Measurements from ENCODE around the gene NMNAT2. TPM values are rescaled to one million over a fixed set of nuclear protein-coding genes. Genes with fewer than 3 reads are reported as not detected.

The NMNAT2 gene
- total RNA-seq, 2 donors from 2014 or later: 1.0 to 1.3 TPM

DNA sequence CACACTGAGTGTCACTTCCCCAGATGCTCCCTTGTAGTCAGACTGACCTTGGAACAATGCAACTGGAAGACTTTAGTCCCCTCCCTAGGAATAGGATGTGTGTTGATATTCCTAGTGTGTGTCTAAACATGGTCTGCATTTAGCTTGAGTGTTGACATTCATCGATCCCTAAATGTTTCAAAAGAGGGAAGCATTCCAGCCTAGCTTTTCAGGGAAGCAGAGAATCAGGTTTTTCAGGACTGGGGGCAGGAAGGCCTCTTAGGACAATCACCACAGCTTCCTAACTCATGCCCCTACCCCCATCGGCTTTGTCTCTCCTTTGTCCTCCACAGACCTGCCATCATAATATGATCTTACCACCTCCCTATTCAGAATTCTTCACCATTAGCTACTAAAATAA lies 43.4 kb downstream of the NMNAT2 start:
- H3K4me1 ChIP-seq: no peaks in the 10 kb centered on the region
- no peaks in the 10 kb centered on the region for H3K36me3 ChIP-seq (replicated peaks in 1 of 2; ENCODE audit: insufficient read depth in 1 of 2, low read depth in 2 of 2)
- DNase-seq (peak in 1 of 4 donors; percentile 3), ATAC-seq (peak; percentile 21)
- no peak overlapping the region for H3K27ac ChIP-seq
- 37 to 39% methylated on average over 2 of the region's 2 CpGs for WGBS, 2 donors
- H3K9me3 ChIP-seq: no peaks in the 10 kb centered on the region
- H3K4me3 ChIP-seq: no peak overlapping the region
- intact Hi-C loops (cut with DNase I): no loop called here
- TF ChIP-seq, protein P1, sequence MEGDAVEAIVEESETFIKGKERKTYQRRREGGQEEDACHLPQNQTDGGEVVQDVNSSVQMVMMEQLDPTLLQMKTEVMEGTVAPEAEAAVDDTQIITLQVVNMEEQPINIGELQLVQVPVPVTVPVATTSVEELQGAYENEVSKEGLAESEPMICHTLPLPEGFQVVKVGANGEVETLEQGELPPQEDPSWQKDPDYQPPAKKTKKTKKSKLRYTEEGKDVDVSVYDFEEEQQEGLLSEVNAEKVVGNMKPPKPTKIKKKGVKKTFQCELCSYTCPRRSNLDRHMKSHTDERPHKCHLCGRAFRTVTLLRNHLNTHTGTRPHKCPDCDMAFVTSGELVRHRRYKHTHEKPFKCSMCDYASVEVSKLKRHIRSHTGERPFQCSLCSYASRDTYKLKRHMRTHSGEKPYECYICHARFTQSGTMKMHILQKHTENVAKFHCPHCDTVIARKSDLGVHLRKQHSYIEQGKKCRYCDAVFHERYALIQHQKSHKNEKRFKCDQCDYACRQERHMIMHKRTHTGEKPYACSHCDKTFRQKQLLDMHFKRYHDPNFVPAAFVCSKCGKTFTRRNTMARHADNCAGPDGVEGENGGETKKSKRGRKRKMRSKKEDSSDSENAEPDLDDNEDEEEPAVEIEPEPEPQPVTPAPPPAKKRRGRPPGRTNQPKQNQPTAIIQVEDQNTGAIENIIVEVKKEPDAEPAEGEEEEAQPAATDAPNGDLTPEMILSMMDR (IDR thresholded peaks at IDR 0.05): no peak
- TF ChIP-seq POLR2A (IDR thresholded peaks at IDR 0.05): no peak
- no peaks in the 10 kb centered on the region for H3K27me3 ChIP-seq

DNA sequence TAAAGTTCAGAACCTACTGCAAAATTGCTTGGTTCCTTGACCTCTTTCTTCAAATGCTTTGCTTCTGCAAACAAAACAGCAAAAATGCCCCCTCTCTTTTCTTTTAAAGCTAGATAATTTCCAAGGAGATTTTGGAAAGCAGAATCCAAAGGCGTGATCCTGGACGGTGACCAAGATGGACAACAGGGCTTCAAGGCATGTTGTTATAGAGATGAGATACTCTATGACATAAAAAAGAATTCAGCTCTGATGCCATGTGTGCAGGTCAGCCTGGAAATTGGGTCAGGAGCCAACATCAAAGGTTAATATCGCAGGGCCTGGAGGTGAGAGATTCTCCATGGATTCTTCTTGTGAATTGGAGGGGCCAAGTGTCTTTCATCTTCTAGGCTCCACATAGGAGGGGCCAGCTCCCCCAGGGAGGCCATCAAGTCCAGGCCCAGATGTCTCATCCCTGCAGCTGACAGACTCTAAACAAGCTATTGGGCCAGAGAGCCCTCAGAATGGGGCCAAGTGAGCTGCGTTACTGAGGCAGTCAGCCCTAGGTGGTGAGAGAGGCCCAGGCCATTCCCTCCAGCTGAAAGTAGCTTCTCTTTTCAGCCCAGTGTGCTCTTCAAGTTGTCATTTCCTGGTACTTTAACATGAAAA lies 45.5 kb downstream of the NMNAT2 start:
- DNase-seq (no peak), ATAC-seq (no peak)
- Histone ChIP-seq H3K36me3 (replicated peaks in 1 of 2; ENCODE audit: insufficient read depth in 1 of 2, low read depth in 2 of 2) (no peaks in the 10 kb centered on the region), H3K4me1 (no peaks in the 10 kb centered on the region), H3K9me3 (no peaks in the 10 kb centered on the region), H3K27ac (no peak overlapping the region), H3K4me3 (no peak overlapping the region), H3K27me3 (no peaks in the 10 kb centered on the region)
- TF ChIP-seq POLR2A (IDR thresholded peaks at IDR 0.05): no peak
- TF ChIP-seq, protein P1 (IDR thresholded peaks at IDR 0.05): no peak
- intact Hi-C loops (cut with DNase I): no loop called here
- 79 to 88% methylated on average over 4 of the region's 4 CpGs for WGBS, 2 donors

DNA sequence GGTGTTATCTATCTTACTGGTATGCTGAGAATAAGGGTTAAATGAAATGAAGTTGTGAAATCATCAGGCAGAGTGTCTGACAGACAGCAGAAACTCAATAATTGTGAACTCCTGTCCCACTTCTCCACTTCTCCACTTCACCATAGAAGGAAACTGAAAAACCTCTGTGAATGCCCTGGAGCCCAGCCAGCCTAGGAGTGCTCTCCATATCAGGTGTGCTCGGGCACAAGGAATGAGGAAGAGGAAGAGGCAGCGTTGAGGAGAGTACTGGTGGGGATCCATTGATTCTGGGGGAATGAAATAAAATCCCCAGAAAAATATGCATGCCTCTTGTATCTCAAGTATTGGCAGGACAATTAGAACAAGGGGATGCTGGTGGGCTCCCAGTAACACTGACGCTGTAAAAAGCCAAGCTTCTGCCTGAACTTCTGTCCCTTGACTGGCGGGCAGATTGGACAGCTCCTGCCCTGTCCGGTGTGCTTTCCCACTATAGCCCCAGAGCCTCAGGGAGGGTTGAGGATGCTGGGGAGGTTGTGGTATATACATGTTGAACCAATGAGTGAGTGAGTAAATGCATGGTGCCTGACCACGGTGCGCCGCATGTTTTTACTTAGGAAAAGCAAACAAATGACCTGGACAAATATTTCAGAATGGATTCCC lies 47.7 kb downstream of the NMNAT2 start:
- TF ChIP-seq POLR2A (IDR thresholded peaks at IDR 0.05): no peak
- TF ChIP-seq, protein P1 (IDR thresholded peaks at IDR 0.05): no peak
- H3K27me3 ChIP-seq: no peaks in the 10 kb centered on the region
- WGBS, 2 donors: 22 to 29% methylated on average over 8 of the region's 8 CpGs
- no peaks in the 10 kb centered on the region for H3K36me3 ChIP-seq (replicated peaks in 1 of 2; ENCODE audit: insufficient read depth in 1 of 2, low read depth in 2 of 2)
- H3K9me3 ChIP-seq: no peaks in the 10 kb centered on the region
- ATAC-seq: peak; percentile 85
- peak; percentile 39 to 70 (median 61) for DNase-seq
- intact Hi-C loops (cut with DNase I): no loop called here
- peak overlapping the region in 2 of 4 donors; percentile 16 to 48 for H3K27ac ChIP-seq
- H3K4me1 ChIP-seq: no peaks in the 10 kb centered on the region
- H3K4me3 ChIP-seq: no peak overlapping the region

DNA sequence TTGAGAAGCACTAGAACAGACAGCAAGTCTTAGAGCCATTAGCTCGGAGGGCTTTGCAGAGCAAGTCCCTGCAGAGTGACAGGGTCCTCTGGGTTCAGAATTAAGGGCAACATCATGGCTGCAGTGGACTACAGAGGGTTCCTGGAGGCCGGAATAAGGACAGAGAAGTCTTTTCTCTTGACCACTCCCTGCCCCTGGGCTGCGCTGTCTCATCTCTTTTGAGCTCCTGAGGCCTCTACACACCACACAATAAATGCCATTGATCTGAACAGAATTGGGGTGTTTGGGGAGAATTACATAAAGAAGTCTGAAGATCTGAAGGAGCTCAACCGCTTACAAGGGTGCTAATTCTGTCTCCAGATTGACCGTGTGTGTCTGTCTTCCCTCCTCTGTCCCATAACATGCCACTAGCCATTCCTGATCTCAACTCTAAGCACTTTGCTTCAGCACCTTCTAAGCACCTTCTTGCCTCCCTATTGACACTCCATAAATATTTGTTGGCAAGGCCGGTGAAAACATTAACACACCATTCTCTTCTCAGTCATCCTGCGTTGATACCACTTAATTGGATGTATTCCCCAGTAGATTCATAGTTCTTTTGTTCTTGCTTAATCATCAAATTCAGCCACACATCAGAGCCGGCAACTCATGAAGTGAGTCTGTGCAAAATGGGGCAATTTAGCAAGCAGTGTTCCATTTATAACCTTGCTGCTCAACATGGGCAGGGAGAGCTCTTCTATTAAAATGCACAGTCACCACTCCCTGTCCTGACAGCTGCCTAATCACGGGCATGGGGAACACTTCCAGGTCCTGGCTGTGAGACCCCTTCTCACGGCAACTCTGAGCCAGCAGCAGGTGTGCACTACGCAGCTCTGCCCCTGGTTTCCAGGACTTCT lies 49.7 kb downstream of the NMNAT2 start:
- Histone ChIP-seq H3K9me3 (no peaks in the 10 kb centered on the region), H3K4me1 (no peaks in the 10 kb centered on the region), H3K27me3 (no peaks in the 10 kb centered on the region), H3K36me3 (replicated peaks in 1 of 2; ENCODE audit: insufficient read depth in 1 of 2, low read depth in 2 of 2) (no peaks in the 10 kb centered on the region), H3K4me3 (no peak overlapping the region), H3K27ac (no peak overlapping the region)
- WGBS, 2 donors: 66 to 75% methylated on average over 9 to 11 of the region's 11 CpGs
- TF ChIP-seq, protein P1 (IDR thresholded peaks at IDR 0.05): no peak
- no peak for TF ChIP-seq POLR2A (IDR thresholded peaks at IDR 0.05)
- no peak for DNase-seq
- intact Hi-C loops (cut with DNase I): no loop called here
- ATAC-seq: no peak

Measured in body of pancreas (tissue), 4 donors.